OCI-LY1 (cell line): Measurements from ENCODE around the gene MIP.
"Not testable (repeated sequence)": the region's sequence is repeated elsewhere in the genome, so short reads cannot be mapped to it uniquely, and the experiment has no call there.

Experiments
- CTCF ChIP-seq: fragments of 200-600 bp; sonication (generic), shearing (Covaris generic); IDR thresholded peaks from 2 replicates; pipeline ENCODE4 v1.5.1; 2017; ENCODE audit warnings: mild to moderate bottlenecking, antibody characterized with exemption, low read length, moderate library complexity, mixed read lengths
- EZH2 ChIP-seq: fragments of 200-600 bp; sonication (generic), shearing (Covaris generic); IDR thresholded peaks from 2 replicates; pipeline ENCODE4 v1.8.0; 2017; ENCODE audit warnings: borderline replicate concordance, mixed run types, mild to moderate bottlenecking, antibody characterized with exemption, low read length, moderate library complexity, mixed read lengths

DNA sequence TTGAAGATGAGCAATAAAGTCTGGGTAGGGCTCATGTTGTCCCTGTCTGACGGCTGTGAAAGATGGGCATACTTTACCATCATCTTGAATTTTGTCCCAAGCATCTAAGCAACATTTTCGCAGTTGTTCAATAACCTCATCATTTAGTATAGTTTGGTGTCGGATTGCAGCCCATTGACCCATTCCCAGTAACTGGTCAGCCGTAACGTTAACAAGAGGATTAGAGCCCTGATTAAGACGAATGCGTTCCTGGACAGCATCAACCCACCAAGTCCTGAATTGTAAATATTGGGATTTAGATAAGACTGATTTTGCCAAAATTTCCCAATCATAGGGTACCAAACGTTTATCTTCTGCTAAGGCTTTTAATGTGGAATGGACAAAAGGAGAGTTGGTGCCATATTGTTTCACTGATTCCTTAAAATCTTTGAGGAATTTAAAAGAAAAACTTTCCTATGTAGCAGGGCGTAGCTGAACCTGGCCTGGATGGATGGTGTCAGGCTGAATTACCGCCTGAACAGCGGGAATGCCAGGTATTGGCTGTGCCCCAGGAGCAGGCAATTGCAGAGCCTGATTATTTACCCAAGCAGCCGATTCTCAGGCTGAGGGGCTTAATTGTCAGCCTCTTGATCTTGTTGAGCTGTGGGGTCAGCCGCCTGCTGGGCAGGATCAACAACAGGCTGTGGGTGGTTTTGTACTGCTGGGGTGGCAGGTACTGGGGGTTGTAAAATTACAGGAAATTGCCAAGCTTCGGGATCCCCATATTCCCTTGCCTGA is 43.9 kb upstream of the MIP start:
- TF ChIP-seq CTCF, EZH2: not testable (repeated sequence)
